Subcutaneous adipose tissue (tissue), 4 donors: Measurements from ENCODE around the gene BRF1. TPM values are rescaled to one million over a fixed set of nuclear protein-coding genes. Genes with fewer than 3 reads are reported as not detected.

Experiments
- total RNA-seq, 4 donors: library from RNA; depleted of rRNA; stranded (reverse); fragments of >200 nt; gene quantifications; one replicate each; pipeline ENCODE4 v1.1.0, GENCODE V29; 2016
- TF ChIP-seq, protein P1 (sequence below): fragments of 450-650 bp; IDR thresholded peaks from one replicate; pipeline ENCODE4 v1.5.1; 2016; ENCODE audit warnings: low read depth, mild to moderate bottlenecking, control low read depth, antibody characterized with exemption, moderate library complexity

The BRF1 gene
- total RNA-seq, 4 donors from 2014 or later: 19.7 to 76.1 (median 22.5) TPM

DNA sequence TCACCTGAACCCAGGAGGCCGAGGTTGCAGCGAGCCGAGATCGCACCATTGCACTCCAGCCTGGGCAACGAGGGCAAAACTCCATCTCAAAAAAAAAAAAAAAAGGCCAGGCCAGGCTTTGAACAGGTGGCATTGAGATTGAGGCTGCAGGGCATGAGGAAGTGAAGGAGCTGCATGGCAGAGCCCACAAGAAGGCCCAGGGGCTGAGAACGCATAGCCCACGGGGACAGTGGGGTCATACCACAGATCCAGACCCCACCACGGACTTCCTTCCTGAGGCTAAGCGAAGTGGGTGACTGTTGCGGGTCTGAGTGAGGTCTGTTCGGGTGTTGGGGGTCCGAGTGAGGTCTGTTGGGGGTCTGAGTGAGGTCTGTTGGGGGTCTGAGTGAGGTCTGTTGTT is 140.0 kb downstream of the BRF1 start:
- TF ChIP-seq, protein P1, sequence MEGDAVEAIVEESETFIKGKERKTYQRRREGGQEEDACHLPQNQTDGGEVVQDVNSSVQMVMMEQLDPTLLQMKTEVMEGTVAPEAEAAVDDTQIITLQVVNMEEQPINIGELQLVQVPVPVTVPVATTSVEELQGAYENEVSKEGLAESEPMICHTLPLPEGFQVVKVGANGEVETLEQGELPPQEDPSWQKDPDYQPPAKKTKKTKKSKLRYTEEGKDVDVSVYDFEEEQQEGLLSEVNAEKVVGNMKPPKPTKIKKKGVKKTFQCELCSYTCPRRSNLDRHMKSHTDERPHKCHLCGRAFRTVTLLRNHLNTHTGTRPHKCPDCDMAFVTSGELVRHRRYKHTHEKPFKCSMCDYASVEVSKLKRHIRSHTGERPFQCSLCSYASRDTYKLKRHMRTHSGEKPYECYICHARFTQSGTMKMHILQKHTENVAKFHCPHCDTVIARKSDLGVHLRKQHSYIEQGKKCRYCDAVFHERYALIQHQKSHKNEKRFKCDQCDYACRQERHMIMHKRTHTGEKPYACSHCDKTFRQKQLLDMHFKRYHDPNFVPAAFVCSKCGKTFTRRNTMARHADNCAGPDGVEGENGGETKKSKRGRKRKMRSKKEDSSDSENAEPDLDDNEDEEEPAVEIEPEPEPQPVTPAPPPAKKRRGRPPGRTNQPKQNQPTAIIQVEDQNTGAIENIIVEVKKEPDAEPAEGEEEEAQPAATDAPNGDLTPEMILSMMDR: no peak

DNA sequence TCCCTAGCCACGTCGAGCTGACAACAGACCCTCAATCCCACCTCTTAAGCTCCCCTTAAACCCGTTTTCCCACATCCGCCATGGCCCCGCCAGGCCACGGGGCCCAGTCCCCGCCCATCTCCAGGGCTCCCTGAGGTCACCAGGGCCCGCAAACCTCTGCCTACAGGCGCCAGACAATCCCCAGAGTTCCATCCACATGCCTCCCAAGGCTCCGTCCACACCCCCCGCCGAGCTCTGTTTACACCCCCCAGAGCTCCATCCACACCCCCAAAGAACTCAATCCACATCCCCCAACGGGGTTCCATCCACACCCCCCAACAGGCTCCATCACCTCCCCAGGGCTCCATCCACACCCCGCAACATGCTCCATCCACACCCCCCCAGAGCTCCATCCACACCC is 141.5 kb downstream of the BRF1 start:
- TF ChIP-seq, protein P1: no peak

Other genes starting within 250 kb of the BRF1 start
- 1 to 10 TPM; 1.3 to 5.5 (median 3.3) TPM for gene GPR132, start 235.6 kb downstream of the BRF1 start, total RNA-seq
- gene JAG2, start 132.2 kb downstream of the BRF1 start, total RNA-seq: 10 to 100 TPM in 1 of 4 donors, 1 to 10 TPM in 3; 2.5 to 16.2 (median 4.9) TPM
- 10 to 100 TPM in 2 of 4 donors, 1 to 10 TPM in 2; 8.0 to 20.2 (median 13.2) TPM for gene NUDT14, start 119.7 kb downstream of the BRF1 start, total RNA-seq
- gene BTBD6, start 52.5 kb downstream of the BRF1 start, total RNA-seq: 100 to 1,000 TPM in 2 of 4 donors, 10 to 100 TPM in 2; 55.4 to 229 (median 79.0) TPM
- gene PACS2, start 13.7 kb upstream of the BRF1 start, total RNA-seq: 100 to 1,000 TPM in 1 of 4 donors, 10 to 100 TPM in 3; 37.2 to 124 (median 57.8) TPM
- 1 to 10 TPM in 1 of 4 donors, not detected in 3; 1.3 TPM for gene TEX22, start 97.5 kb upstream of the BRF1 start, total RNA-seq
- 10 to 100 TPM; 34.3 to 75.0 (median 49.2) TPM for gene MTA1, start 118.8 kb upstream of the BRF1 start, total RNA-seq
- 10 to 100 TPM; 24.1 to 84.0 (median 44.6) TPM for gene CRIP2, start 173.8 kb upstream of the BRF1 start, total RNA-seq
- 10 to 100 TPM in 3 of 4 donors, 1 to 10 TPM in 1; 10.0 to 41.8 (median 28.1) TPM for gene CRIP1, start 185.9 kb upstream of the BRF1 start, total RNA-seq
- 1 to 10 TPM; 1.3 to 3.5 (median 2.1) TPM for gene TEDC1, start 190.2 kb upstream of the BRF1 start, total RNA-seq
- 1 to 10 TPM; 1.3 to 3.6 (median 2.0) TPM for gene TMEM121, start 225.6 kb upstream of the BRF1 start, total RNA-seq